ENCODE measurements around the gene PDE4D.

DNA sequence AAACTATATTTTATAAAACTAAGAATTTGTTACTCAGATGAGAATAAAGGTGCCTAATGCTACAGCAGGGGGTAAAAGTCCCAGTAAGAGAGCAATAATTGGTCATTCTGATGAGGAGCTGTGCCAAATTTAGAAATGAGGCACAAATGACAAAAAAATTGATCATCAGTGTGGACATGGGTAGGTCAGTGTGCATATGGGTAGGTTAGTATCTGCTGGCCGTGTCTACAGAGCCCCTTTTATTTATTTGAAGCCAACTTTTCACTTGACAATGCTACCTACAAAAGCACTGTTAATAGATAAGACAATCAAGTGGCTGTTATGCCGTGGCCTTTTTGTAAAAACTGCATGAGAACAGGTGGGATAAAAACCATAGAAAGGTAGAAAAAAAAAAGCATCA lies 856.1 kb downstream of the PDE4D start:
- TF ChIP-seq, protein P1, sequence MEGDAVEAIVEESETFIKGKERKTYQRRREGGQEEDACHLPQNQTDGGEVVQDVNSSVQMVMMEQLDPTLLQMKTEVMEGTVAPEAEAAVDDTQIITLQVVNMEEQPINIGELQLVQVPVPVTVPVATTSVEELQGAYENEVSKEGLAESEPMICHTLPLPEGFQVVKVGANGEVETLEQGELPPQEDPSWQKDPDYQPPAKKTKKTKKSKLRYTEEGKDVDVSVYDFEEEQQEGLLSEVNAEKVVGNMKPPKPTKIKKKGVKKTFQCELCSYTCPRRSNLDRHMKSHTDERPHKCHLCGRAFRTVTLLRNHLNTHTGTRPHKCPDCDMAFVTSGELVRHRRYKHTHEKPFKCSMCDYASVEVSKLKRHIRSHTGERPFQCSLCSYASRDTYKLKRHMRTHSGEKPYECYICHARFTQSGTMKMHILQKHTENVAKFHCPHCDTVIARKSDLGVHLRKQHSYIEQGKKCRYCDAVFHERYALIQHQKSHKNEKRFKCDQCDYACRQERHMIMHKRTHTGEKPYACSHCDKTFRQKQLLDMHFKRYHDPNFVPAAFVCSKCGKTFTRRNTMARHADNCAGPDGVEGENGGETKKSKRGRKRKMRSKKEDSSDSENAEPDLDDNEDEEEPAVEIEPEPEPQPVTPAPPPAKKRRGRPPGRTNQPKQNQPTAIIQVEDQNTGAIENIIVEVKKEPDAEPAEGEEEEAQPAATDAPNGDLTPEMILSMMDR (IDR thresholded peaks at IDR 0.05): no peak
- TF ChIP-seq POLR2A (IDR thresholded peaks at IDR 0.05): no peak
